Thoracic aorta (tissue), 2 donors: ENCODE results near the gene GIPC2. TPM values are rescaled to one million over a fixed set of nuclear protein-coding genes. Genes with fewer than 3 reads are reported as not detected.

Source experiments
- ATAC-seq: fragments of 150-250 bp; one replicate; pipeline ENCODE4 v1.8.0; 2017; ENCODE audit warnings: low read depth; ENCODE audit not compliant: insufficient number of reproducible peaks, low FRiP score
- DNase-seq: peaks from one replicate; pipeline ENCODE4 v3.0.0-alpha.2; 2020; ENCODE audit warnings: low spot score
- H3K27ac ChIP-seq, 2 donors: fragments of 200-600 bp; sonication (generic); 1 replicate in 1 of 2; 2 replicates in 1 of 2; pipeline ENCODE4 v1.5.1; 2016; ENCODE audit warnings: mild to moderate bottlenecking in 2 of 2, moderate library complexity in 2 of 2
- H3K27me3 ChIP-seq: fragments of 200-600 bp; sonication (generic); replicated peaks from 2 replicates; pipeline ENCODE4 v1.6.0; 2016; ENCODE audit warnings: mild to moderate bottlenecking; ENCODE audit not compliant: insufficient read depth
- H3K36me3 ChIP-seq: fragments of 200-600 bp; sonication (generic); one replicate; pipeline ENCODE4 v1.5.1; 2016
- H3K4me1 ChIP-seq, 2 donors: fragments of 200-600 bp; sonication (generic); 1 replicate in 1 of 2; 2 replicates in 1 of 2; pipeline versions ENCODE4 v1.5.1 to v1.6.0; 2016; ENCODE audit warnings: low read depth in 2 of 2, mild to moderate bottlenecking in 1 of 2; ENCODE audit not compliant: control insufficient read depth in 1 of 2
- H3K4me3 ChIP-seq: fragments of 200-600 bp; sonication (generic); 2 replicates; pipeline ENCODE4 v1.5.1; 2016; ENCODE audit warnings: mild to moderate bottlenecking
- H3K9me3 ChIP-seq: fragments of 200-600 bp; sonication (generic); 2 replicates; pipeline ENCODE4 v1.5.1; 2016
- total RNA-seq, 2 donors: library from RNA; depleted of rRNA; stranded (reverse); fragments of >200 nt; gene quantifications; one replicate each; pipeline versions ENCODE4 v1.1.0 to v1.2.3, GENCODE V29; 2016
- TF ChIP-seq, protein P1 (sequence below): fragments of 200-600 bp; sonication (generic); IDR thresholded peaks from one replicate; pipeline ENCODE4 v1.5.1; 2019; ENCODE audit warnings: antibody characterized with exemption

Gene GIPC2
- total RNA-seq, 2 donors from 2014 or later: 1.6 to 3.2 TPM

DNA sequence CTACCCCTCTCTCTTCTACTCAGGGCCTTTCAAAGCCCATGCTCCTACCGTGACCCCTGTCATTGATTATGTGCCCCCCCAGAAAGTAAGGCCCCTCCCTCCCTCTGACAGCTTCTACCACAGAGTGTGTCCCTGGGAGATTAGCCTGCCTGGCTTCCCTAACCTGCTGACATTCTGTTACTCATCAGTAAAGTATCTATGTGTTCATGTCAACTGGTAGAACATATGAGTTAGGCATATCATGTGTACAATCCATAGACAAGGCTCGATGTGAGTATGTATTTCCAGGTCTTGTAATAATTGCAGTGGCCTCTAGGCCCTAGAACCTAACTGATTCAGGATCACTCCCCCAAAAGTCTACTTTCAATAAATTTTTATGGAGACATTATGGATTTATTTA, 120.0 kb downstream of the GIPC2 start:
- H3K36me3 ChIP-seq: no peaks in the 10 kb centered on the region
- TF ChIP-seq, protein P1, sequence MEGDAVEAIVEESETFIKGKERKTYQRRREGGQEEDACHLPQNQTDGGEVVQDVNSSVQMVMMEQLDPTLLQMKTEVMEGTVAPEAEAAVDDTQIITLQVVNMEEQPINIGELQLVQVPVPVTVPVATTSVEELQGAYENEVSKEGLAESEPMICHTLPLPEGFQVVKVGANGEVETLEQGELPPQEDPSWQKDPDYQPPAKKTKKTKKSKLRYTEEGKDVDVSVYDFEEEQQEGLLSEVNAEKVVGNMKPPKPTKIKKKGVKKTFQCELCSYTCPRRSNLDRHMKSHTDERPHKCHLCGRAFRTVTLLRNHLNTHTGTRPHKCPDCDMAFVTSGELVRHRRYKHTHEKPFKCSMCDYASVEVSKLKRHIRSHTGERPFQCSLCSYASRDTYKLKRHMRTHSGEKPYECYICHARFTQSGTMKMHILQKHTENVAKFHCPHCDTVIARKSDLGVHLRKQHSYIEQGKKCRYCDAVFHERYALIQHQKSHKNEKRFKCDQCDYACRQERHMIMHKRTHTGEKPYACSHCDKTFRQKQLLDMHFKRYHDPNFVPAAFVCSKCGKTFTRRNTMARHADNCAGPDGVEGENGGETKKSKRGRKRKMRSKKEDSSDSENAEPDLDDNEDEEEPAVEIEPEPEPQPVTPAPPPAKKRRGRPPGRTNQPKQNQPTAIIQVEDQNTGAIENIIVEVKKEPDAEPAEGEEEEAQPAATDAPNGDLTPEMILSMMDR: no peak
- no peak overlapping the region for H3K4me3 ChIP-seq
- no peak for ATAC-seq
- H3K27ac ChIP-seq: no peak overlapping the region
- no peak for DNase-seq
- H3K27me3 ChIP-seq: no peaks in the 10 kb centered on the region
- no peaks in the 10 kb centered on the region for H3K4me1 ChIP-seq
- H3K9me3 ChIP-seq: no peaks in the 10 kb centered on the region

- TF ChIP-seq, protein P1: no peak
- no peak for ATAC-seq
Observed at GRCh38 chr1:78168306-78168705, 122.5 kb downstream of the GIPC2 start.

GRCh38 chr1:78170859-78171258, 125.1 kb downstream of the GIPC2 start:
- no peak for DNase-seq

More at GRCh38 chr1:78168306-78168705, 122.5 kb downstream of the GIPC2 start:
- no peaks in the 10 kb centered on the region for H3K4me1 ChIP-seq
- no peak for DNase-seq
- H3K9me3 ChIP-seq: no peaks in the 10 kb centered on the region
- no peak overlapping the region for H3K4me3 ChIP-seq
- H3K27ac ChIP-seq: no peak overlapping the region
- no peaks in the 10 kb centered on the region for H3K27me3 ChIP-seq
- no peaks in the 10 kb centered on the region for H3K36me3 ChIP-seq

GRCh38 chr1:78171736-78172590, 126.2 kb downstream of the GIPC2 start:
- H3K4me3 ChIP-seq: no peak overlapping the region
- ATAC-seq (no peak), DNase-seq (no peak)
- H3K9me3 ChIP-seq: no peaks in the 10 kb centered on the region
- H3K4me1 ChIP-seq: no peaks in the 10 kb centered on the region
- no peaks in the 10 kb centered on the region for H3K36me3 ChIP-seq
- TF ChIP-seq, protein P1: no peak
- H3K27me3 ChIP-seq: no peaks in the 10 kb centered on the region
- H3K27ac ChIP-seq: no peak overlapping the region

More at GRCh38 chr1:78170859-78171258, 125.1 kb downstream of the GIPC2 start:
- Histone ChIP-seq H3K4me1 (no peaks in the 10 kb centered on the region), H3K4me3 (no peak overlapping the region), H3K36me3 (no peaks in the 10 kb centered on the region), H3K27me3 (no peaks in the 10 kb centered on the region), H3K9me3 (no peaks in the 10 kb centered on the region), H3K27ac (no peak overlapping the region)
- no peak for ATAC-seq
- TF ChIP-seq, protein P1: no peak

- Histone ChIP-seq H3K36me3 (no peaks in the 10 kb centered on the region), H3K4me1 (no peaks in the 10 kb centered on the region), H3K27ac (no peak overlapping the region), H3K27me3 (no peaks in the 10 kb centered on the region), H3K9me3 (no peaks in the 10 kb centered on the region), H3K4me3 (no peak overlapping the region)
- TF ChIP-seq, protein P1: no peak
- DNase-seq: no peak
- no peak for ATAC-seq
Observed at GRCh38 chr1:78176448-78176847, 130.7 kb downstream of the GIPC2 start.
